NCI-H82 treated with DMSO at 0.1 percent for 48 hours (cell line): ENCODE data around the gene RRP8.

Experiments
- DNase-seq: peaks from one replicate; lab custom pipeline; 2025; ENCODE audit not compliant: unreplicated experiment; lab: John Stamatoyannopoulos, UW

RRP8 gene

DNA sequence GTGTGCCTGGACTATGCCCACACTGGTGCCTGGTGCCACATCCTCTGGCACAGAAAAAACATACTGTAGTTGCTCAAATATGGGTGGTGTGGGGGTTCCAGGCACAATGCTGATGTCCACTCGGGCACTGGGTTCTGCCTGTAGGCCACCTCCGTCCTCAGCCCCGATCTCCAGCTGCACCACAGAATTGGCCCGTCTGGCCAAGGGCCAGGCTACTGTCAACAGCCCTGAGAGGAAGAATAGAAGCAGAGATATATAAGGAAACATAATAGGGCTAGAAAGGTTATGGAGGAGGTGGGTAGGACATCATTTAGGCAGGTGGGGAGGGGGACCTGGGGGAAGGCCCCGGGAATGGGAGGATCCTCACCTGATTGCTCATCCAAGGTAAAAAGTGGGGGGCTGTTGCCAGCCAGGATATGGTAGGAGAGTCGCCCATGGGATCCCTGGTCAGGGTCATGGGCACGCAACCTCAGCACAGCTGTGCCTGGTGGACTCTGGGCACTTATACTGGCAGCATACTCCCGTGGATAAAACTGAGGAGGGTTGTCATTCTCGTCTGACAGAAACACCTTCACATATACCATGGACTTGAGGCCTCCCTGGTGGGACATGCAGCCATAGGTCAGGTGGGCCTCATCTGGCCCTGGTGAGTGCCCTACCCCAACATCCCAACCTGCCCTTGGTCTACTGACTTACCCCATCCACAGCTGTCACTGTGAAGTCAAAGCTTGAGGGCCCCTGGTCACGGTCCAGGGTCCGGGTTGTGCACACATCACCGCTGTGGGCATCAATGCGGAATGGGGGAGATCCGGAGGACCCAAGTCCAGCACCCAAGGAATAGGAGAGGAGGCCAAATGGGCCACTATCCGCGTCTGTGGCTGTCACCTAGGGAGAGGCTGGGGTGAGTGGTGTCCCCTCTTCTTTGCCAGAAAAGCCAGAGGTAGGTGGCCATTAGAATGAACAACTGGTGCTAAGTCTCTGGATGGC is 30.3 kb upstream of the RRP8 start:
- no peak for DNase-seq

DNA sequence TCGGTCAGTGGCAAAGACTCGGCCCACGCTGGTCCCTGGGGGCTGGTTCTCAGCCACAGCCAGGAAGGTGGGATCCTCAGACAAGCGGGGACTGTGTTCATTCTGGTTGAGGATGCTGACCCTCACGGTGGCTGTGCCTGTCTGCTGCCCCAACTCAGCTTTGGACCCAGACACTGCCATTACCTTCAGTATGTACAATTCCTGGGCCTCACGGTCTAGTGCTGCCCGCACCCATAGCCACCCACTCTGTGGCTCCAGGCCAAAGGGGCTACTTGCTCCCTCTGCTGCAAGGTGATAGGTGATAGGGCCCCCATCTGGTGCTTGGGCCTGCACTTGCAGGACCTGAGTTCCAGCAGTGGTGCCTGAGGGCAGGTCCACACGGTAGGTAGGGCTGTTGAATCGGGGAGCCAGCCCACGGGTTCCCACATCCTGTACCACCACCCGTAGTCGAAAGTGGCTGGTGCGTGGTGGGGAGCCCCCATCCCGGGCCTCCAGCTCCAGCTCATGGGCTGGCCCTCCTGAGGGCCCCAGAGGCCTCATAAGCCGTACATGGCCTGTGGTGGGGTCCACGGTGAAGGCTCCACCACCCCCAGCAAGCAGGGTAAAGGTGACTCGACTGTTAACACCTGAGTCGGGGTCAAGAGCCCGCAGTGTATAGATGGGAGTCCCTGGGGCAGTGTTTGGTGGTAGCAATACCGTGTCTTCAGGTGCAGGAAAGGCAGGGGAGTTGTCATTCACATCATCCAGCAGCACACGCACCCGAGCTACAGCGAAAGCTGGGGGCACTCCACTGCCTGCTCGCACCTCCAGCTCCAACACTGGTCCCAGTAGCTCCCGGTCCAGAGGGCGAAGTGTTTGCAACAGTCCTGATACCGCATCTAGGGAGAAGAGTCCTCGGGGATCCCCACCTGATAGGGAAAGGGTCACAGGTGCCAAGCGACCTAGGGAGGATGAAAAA is 29.0 kb upstream of the RRP8 start:
- no peak for DNase-seq

DNA sequence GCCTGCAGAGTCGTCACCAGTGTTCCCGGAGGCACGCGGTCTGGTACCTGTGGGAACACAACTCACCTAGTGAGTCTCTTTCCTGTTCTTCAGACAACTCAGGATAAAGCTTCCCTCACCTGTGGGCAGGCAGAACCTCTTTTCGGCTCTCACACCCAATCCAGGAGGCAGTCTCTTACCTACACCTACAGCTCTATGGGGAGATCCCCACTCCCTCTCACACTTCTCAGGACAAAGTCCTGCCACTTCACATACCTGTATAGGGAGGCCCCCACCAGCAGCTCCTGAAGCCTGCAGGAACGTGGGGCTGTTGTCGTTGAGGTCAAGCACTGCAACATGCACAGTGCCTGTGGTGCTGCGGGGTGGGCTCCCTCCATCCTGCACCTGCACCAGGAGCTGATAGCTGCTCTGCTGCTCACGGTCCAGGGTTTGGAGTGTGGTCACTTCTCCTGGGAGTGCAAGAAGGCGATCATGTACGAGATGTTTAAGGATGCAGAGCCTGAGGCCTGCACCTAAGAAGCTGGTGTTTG is 28.0 kb upstream of the RRP8 start:
- DNase-seq = no peak

DNA sequence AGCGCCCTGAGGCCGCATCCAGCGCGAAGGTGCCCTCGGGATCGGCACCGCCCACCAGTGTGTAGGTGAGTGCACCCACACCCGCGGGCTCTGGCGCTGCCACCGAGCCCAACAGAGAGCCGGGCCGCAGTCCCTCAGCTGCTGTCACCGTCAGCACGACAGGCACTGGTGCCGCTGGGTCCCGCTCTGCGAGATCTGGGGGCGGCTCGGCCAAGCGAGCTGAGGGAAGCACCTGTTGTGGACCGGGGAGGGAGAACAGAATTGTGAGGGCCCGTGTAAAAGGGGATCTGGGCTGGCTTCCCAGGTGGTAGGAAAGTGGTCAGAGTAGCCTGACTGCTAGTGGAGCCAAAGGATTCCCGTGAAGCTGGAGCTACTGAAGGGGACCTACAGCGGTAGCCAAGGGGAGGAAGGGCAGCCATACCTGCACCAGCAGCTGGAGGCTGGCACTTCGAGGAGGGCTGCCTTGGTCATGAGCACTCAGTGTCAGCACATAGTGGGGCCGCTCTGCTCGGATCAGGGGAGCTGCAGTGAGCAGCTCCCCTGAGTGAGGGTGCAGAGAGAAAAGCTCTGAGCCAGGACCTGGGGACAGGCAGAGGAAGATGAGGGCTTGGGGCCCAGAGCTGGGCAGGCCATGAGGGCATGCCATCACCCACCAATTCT is 27.3 kb upstream of the RRP8 start:
- no peak for DNase-seq

DNA sequence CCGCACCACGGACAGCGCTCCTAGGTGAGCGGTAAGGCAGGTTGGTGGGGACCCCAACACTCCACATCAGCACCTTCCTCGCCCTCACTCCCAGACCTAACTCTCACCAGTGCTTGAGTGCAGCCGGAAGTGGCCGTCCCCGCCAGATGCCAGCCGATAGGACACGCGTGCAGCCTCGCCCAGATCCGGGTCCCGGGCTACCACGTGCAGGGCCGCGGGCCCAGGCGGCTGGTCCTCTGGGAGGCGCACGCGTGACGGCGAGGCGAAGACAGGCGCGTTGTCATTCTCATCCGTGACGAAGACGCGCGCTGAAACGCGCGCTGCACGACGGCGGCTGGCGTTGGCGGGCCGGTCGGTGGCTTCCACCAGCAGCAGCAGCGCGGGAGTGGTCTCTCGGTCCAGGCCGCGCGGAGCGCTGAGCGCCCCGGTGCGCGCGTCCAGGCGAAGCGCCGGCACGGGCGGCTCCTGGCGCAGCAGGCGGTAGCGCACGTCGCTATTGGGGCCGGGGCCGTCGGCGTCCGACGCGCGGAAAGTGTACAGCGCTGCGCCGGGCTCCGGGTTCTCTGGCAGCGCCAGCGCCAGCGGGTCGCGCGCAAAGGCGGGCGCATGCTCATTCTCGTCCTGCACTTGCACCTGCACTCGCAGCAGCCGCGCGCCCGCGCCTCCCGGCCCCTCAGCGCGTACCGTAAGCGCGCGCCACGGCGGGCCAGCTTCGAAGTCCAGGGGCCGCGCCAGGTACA is 26.6 kb upstream of the RRP8 start:
- no peak for DNase-seq

DNA sequence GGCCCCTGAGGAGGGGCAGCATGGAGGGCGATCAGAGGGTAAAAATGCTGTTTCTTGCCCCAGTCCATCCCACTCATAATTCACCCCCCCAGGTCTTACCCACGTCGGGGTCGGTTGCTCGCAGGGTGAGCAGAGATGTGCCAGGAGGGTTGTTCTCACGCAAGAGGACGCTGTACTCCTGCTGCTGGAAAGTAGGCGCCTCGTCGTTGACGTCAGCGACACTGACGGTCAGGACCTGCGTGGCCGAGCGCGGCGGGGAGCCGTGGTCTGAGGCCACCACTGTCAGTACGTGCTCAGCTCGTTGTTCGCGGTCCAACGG is 26.1 kb upstream of the RRP8 start:
- DNase-seq = no peak

DNA sequence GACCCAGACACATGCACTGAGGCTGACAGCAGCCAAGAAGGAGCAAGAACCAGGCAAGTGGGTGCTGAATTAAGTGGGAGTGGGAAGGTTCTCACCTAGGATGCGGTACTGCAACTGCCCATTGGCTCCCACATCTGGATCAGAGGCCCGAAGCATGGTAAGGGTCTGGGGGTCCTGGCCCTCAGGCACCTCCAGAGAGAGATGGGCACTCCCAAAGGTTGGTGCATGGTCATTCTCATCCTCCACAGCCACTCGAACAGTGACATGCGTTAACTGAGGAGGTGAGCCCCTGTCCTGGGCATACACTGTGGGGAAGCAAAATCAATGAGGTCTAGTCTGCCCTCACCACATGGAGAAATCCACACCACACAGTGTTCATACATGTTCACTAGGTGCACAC is 25.1 kb upstream of the RRP8 start:
- no peak for DNase-seq

DNA sequence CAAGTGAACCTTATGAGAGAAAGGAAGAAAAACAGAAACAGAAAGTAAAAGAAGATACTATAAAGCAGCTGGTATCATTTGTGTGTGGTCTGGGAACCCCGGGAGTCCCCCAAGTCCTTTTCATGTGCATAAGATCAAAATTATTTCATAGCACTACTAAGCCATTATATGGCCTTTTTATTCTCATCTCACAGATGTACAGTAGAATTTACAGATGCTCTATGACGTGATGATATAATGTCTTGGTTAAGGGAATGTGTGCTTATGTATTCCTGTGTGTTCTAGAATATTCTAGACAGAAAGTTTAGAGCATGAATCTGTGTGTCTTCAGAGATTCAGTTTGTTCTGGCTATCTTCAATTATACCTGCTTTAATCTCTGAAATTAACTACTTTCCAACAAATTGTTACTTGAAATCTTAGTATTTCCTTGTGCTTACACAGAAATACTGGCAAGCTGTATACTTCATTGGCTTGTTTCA is 24.4 kb upstream of the RRP8 start:
- no peak for DNase-seq

DNA sequence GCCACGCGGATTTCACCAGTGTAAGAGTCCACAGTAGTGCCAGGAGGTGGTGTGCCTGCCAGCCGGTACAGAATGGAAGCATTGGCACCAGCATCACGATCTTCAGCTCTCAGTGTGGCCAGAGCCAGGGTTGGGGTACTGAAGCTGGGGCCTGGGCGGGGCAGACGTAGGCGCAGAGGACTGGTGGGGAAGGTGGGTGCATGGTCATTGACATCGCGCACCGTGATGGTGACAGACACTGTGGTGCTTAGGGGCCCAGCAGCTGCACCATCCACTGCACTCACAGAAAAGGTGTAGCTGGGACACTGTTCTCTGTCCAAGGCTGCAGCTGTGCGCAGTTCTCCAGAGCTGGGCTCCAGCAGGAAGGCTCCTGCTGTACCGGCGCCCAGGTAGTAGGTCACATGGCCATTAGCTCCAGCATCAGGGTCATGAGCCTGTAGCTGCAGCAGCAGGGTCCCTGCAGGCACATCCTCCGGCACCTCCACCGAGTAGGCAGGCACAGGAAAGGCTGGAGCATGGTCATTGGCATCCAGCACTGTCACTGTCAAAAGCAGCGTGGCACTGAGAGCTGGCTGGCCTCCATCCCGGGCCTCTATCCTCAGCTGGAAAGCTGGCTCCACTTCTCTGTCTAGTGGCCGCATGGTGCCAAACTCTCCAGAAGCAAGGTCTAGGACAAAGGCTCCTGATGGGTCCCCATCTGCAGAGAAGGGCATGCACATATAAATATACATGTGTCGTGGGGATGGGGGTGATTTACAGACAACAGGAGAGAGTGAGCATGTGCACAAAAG is 23.8 kb upstream of the RRP8 start:
- no peak for DNase-seq

DNA sequence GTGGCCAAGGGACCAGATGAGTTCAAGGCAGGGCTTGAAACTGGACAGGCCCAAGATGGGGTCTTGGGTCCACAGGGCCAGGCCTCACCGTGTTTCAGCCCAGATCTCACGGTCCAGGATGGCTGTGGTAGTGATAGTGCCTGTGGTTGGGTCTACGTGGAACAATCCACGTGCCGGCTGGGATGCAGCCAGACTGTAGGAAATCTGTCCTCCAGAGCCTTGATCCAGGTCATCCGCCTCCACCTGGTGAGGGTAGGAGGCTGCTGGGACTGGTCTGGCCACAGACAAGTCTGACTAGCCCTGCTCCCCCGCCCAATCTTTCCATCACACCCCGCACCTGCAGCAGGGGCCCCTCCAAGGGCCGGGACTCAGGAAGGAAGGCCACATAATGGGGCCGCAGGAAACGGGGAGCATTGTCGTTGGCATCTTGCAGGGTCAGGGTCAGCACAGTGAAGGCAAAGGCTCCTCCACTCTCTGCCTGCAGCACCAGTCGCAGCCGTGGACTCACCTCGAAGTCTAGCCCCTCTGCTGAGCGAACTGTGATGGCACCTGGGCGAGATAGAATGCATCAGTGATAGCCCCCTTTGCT is 22.5 kb upstream of the RRP8 start:
- DNase-seq = no peak

DNA sequence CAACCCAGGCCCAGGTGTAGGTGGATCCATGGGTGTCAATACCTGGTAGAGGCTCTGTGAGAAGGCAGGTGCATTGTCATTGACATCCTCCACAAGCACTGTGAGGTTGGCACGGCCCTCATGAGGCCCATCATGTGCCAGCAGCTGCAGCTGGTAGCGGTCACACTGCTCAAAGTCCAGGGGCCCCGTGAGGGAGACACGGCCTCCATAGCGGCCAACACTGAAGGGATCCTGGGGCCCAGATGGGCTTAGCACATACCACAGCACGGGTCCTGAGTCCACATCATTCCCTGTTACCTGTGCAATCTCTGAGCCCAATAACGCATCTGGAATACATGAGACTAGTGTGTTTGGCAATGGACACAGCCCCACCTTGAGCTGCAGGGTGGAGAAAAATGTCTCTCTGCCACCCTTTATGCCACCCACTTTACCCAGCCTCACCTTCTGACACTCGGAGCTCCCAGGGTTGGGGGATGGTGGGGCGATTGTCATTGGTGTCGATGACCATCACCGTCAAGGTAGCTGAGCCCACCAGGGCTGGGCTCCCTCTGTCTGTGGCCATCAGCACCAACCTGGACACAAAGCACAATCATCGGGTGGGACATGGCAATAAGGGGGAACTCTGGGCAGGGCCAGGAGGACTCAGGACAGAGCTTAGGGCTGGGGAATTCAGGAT is 21.9 kb upstream of the RRP8 start:
- DNase-seq = no peak

DNA sequence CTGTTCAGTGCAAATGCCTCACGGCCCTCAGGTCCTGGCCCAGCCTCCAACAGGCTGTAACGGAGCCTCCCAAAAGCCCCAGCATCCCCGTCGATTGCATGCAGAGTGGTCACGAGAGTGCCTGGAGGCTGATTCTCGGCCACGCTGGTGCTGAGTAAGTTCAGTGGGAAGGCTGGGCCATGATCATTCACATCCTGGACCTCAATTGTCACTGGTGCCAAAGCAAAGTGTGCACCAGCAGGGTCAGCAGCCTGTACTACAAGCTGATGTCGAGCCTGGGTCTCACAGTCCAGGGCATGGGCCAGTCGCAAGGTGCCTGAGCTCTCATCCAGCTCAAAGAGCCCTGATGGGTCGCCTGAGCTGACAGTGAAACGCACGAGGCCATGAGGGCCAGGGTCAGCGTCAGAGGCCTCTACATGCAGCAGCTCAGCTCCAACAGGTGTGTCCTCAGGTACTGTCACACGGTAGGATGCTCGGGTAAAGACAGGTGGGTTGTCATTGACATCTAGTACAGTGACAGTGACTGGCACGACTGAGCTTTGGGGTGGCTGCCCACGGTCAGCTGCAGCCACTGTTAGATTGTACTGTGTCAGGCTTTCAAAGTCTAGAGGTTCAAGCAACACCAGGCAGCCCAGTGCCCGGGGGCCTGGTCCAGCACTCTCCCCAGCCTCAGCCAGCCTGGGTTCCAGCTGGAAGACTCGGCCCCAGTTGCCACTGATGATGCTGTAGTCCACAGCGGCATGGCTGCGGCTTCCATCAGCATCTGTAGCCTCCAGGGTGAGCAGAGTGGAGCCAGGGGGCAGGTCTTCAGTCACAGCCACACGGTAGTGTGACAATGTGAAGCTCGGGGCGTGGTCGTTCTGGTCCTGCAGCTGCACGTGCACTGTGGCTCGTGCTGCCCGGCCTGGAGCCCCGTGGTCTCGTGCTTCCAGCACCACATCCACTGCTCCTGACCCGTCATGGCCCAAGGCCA is 20.3 kb upstream of the RRP8 start:
- DNase-seq = no peak

DNA sequence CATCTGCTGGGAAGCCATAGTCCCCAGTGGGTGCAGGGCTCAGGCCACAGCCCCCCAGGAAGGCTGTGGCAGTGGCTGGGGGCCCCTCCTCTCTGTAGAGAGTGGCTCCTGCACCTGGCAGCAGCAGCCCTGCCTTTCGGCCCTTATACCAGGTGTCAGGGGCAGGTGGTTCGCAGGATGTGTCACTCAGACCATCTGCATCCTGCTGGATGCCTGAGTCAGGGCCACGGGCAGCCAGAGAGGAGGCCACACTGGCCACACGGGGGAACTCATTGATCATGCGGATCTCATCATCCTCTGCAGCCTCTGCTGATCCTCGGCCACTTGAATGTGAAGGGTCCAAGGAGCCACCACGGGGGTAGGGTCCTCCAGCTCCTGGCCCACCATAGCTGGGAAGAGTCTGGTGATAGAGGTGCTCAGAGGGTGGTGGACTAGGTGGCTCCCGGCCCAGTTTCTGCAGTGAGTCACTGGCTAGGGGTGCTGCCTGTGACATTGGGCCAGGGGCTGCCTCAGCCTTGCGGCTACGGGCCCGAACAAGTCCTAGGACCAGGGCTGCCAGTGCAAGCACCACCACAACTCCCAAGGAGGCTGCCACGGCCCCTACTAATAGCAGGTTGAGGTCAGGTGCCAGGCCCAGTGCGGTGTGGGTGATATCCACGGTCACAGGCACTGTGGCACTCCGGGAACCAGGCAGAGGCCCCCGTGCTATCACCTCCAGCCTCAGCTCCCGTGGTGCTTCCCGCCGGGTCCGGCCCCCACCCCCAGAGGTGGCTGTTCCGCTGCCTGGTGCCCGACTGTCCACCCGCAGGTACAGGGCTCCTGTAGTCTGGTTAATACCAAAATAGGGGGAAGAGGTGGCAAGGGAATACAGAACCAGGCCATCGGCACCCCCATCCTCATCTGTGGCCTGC is 19.1 kb upstream of the RRP8 start:
- no peak for DNase-seq

DNA sequence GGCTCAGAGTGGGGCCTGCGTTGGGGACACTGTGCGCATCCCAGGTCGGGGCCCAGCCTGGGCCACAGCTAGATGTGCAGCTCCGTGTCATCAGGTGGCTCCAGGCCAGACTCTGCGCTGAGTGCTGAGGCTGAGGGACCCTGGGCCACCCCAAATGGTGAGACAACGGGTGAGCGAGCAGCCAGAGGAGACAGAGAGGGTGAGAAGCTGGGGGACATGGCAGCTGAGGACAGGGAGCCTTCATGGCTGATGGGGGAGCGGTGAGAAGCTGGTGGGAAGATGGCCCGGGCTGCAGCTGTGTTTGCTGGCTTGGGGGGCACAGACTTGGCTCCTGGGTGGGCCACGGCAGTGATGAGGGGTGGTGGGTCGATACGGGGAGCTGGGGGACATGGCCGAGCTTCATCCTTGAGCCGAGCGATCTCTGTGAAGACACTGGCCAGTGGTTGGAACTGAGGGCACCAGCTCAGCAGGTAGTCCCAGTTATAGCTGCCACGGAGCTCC is 18.3 kb upstream of the RRP8 start:
- DNase-seq = no peak

DNA sequence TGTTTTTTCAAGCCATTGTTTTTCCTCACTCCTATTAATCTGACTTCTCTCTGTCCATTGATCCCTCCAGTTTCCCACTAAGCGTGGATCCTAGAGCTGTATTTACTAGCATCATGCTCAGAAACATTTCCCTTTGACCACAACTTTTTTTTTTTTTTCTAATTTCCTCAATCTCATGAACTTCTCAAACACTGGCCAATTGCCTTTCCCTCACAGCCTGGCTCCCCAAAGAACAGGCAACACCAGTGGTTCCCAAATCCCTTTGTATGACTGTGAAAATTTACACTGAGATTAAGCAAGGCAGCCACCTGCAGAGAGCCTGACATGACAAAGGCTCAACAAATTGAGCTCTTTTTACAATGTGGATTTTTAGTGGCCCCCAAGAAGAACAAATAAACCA is 17.2 kb upstream of the RRP8 start:
- no peak for DNase-seq
